Panc1 (cell line): ENCODE results near the gene MYO7B. TPM values are rescaled to one million over a fixed set of nuclear protein-coding genes. Genes with fewer than 3 reads are reported as not detected.

Experiments used
- ATAC-seq: fragments of 200-7000 bp; cut with Tn5 transposase; 2 replicates; pipeline ENCODE4 v1.9.1; 2020; ENCODE audit warnings: mild to moderate bottlenecking, moderate library complexity
- BruUV-seq: library from RNA; stranded (reverse); fragments of 400-500 nt; replicated peaks from 2 replicates; lab custom pipeline; 2021; lab: Mats Ljungman, UMichigan
- CTCF ChIA-PET: fragments of 300-600 bp; sonication (Branson Sonifier 250); formaldehyde crosslinking; loops from one replicate; lab custom pipeline; 2022; ENCODE audit warnings: antibody characterized with exemption; lab: Charles Lee
- POLR2A ChIA-PET: fragments of 300-600 bp; sonication (Branson Sonifier 250); formaldehyde crosslinking; loops from one replicate; lab custom pipeline; 2022; ENCODE audit warnings: antibody characterized with exemption; lab: Charles Lee
- DNase-seq: peaks from one replicate; pipeline ENCODE4 v3.0.0-alpha.2; 2010; ENCODE audit warnings: low read depth, low spot score
- H3K27ac ChIP-seq: 2 replicates; pipeline ENCODE4 v1.5.1; 2011; ENCODE audit warnings: mild to moderate bottlenecking, low read length, inconsistent platforms
- H3K27me3 ChIP-seq: fragments of 200-500 bp; sonication (Bioruptor generic); 2 replicates; pipeline ENCODE4 v1.6.0; 2014; ENCODE audit warnings: low read length, inconsistent platforms; ENCODE audit not compliant: control insufficient read depth, insufficient read depth
- H3K36me3 ChIP-seq: fragments of 200-500 bp; sonication (Bioruptor generic); 2 replicates; pipeline ENCODE4 v1.5.1; 2014; ENCODE audit warnings: inconsistent platforms, mild to moderate bottlenecking, low read length, moderate library complexity; ENCODE audit not compliant: control insufficient read depth, insufficient read depth
- H3K4me1 ChIP-seq: 2 replicates; pipeline ENCODE4 v1.5.1; 2011; ENCODE audit warnings: inconsistent platforms, mild to moderate bottlenecking, low read length, moderate library complexity; ENCODE audit not compliant: control insufficient read depth, insufficient read depth
- H3K4me3 ChIP-seq, 2 experiments: 2 replicates each; pipeline ENCODE4 v1.5.1; 2011 to 2012; ENCODE audit warnings: low read depth in 2 of 2, low read length in 2 of 2, mild to moderate bottlenecking in 2 of 2, inconsistent platforms in 1 of 2, moderate library complexity in 1 of 2
- H3K9me3 ChIP-seq: fragments of 200-500 bp; sonication (Bioruptor generic); 2 replicates; pipeline ENCODE4 v1.5.1; 2014; ENCODE audit warnings: low read depth, mild to moderate bottlenecking, inconsistent platforms, low read length, moderate library complexity; ENCODE audit not compliant: control insufficient read depth, insufficient read depth
- CTCF ChIP-seq: fragments of 450-650 bp; IDR thresholded peaks from 2 replicates; pipeline ENCODE4 v1.5.1; 2017; ENCODE audit warnings: mild to moderate bottlenecking
- POLR2AphosphoS5 ChIP-seq: IDR thresholded peaks from 2 replicates; pipeline ENCODE4 v1.6.1; 2012; ENCODE audit warnings: mild to moderate bottlenecking, low read depth, low read length, moderate library complexity
- REST ChIP-seq, 2 experiments: IDR thresholded peaks; 2 replicates each; pipeline ENCODE4 v1.6.1; 2011 to 2012; ENCODE audit warnings: low read depth in 2 of 2, control low read depth in 1 of 2, low read length in 1 of 2, mild to moderate bottlenecking in 1 of 2, moderate library complexity in 1 of 2; ENCODE audit not compliant: insufficient read depth in 1 of 2
- SIN3A ChIP-seq: IDR thresholded peaks from 2 replicates; pipeline ENCODE4 v1.6.1; 2012; ENCODE audit warnings: low read depth, mild to moderate bottlenecking, low read length, moderate library complexity, borderline replicate concordance; ENCODE audit not compliant: insufficient read depth
- TCF7L2 ChIP-seq: IDR thresholded peaks from 2 replicates; pipeline ENCODE4 v1.6.1; 2011; ENCODE audit warnings: mild to moderate bottlenecking, low read depth, low read length, inconsistent platforms
- in situ Hi-C: cut with HindIII; loops from 2 replicates; pipeline ENCODE4 v1.10.0; 2016; ENCODE audit warnings: low sequenced_read_pairs, low pct_unique_long_range_greater_than_20kb
- intact Hi-C: fragments of 100-400 bp; cut with micrococcal nuclease; formaldehyde crosslinking; loops from one replicate; pipeline ENCODE4 v1.10.0; 2022; ENCODE audit not compliant: unreplicated experiment
- total RNA-seq: library from RNA; stranded (reverse); gene quantifications from one replicate; pipeline ENCODE4 v1.2.1, GENCODE V29; 2021; ENCODE audit not compliant: unreplicated experiment

MYO7B gene
- total RNA-seq, 1 experiment from 2014 or later: 0.15 TPM

- CTCF ChIA-PET: no interaction called here
- H3K27ac ChIP-seq: no peak overlapping the region
- no peaks in the 10 kb centered on the region for H3K4me1 ChIP-seq
- no peak for TF ChIP-seq POLR2AphosphoS5
- no peak for TF ChIP-seq REST (IDR thresholded peaks at IDR 0.05; ENCODE audit: insufficient read depth in 1 of 2, low read depth in 2 of 2, low read length in 1 of 2)
- TF ChIP-seq TCF7L2: no peak
- no peak for TF ChIP-seq CTCF
- TF ChIP-seq SIN3A: no peak
- no peaks in the 10 kb centered on the region for H3K9me3 ChIP-seq
- H3K27me3 ChIP-seq: no peaks in the 10 kb centered on the region
- BruUV-seq: no TSS peak
- intact Hi-C loops (no loop called here), in situ Hi-C loops (no loop called here)
- peak; percentile 32; the same call in 1 of the 2 replicates for ATAC-seq
- H3K36me3 ChIP-seq: peaks cover 48% of the 10 kb centered on the region
- POLR2A ChIA-PET: no interaction called here
- H3K4me3 ChIP-seq: no peak overlapping the region
- DNase-seq: no peak
Measured at GRCh38 chr2:127486247-127487058, 49.0 kb upstream of the MYO7B start.

- Histone ChIP-seq H3K27me3 (no peaks in the 10 kb centered on the region), H3K4me1 (no peaks in the 10 kb centered on the region), H3K4me3 (no peak overlapping the region), H3K9me3 (no peaks in the 10 kb centered on the region), H3K36me3 (peaks cover 50% of the 10 kb centered on the region), H3K27ac (no peak overlapping the region)
- no TSS peak for BruUV-seq
- DNase-seq (no peak), ATAC-seq (no peak)
- POLR2A ChIA-PET: no interaction called here
- in situ Hi-C loops: no loop called here
- no peak for TF ChIP-seq SIN3A
- TF ChIP-seq TCF7L2: no peak
- no peak for TF ChIP-seq POLR2AphosphoS5
- no peak for TF ChIP-seq CTCF
- TF ChIP-seq REST (IDR thresholded peaks at IDR 0.05; ENCODE audit: insufficient read depth in 1 of 2, low read depth in 2 of 2, low read length in 1 of 2): no peak
- CTCF ChIA-PET: no interaction called here
- intact Hi-C loops: no loop called here
Measured at GRCh38 chr2:127490283-127490682, 45.2 kb upstream of the MYO7B start.
